Measurements from ENCODE around the gene TIMM21.

- TF ChIP-seq HIVEP1 (CRISPR knock-in tag; IDR thresholded peaks at IDR 0.05) (no peak), TBP (CRISPR knock-in tag; IDR thresholded peaks at IDR 0.05) (no peak)
- TF ChIP-seq, protein P1, sequence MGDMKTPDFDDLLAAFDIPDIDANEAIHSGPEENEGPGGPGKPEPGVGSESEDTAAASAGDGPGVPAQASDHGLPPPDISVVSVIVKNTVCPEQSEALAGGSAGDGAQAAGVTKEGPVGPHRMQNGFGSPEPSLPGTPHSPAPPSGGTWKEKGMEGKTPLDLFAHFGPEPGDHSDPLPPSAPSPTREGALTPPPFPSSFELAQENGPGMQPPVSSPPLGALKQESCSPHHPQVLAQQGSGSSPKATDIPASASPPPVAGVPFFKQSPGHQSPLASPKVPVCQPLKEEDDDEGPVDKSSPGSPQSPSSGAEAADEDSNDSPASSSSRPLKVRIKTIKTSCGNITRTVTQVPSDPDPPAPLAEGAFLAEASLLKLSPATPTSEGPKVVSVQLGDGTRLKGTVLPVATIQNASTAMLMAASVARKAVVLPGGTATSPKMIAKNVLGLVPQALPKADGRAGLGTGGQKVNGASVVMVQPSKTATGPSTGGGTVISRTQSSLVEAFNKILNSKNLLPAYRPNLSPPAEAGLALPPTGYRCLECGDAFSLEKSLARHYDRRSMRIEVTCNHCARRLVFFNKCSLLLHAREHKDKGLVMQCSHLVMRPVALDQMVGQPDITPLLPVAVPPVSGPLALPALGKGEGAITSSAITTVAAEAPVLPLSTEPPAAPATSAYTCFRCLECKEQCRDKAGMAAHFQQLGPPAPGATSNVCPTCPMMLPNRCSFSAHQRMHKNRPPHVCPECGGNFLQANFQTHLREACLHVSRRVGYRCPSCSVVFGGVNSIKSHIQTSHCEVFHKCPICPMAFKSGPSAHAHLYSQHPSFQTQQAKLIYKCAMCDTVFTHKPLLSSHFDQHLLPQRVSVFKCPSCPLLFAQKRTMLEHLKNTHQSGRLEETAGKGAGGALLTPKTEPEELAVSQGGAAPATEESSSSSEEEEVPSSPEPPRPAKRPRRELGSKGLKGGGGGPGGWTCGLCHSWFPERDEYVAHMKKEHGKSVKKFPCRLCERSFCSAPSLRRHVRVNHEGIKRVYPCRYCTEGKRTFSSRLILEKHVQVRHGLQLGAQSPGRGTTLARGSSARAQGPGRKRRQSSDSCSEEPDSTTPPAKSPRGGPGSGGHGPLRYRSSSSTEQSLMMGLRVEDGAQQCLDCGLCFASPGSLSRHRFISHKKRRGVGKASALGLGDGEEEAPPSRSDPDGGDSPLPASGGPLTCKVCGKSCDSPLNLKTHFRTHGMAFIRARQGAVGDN (CRISPR knock-in tag; IDR thresholded peaks at IDR 0.05) = no peak
Measured at GRCh38 chr18:74142252-74142651, 6.1 kb upstream of the TIMM21 start.

Measured in HepG2 (cell line).